ENCODE measurements around the gene TMEM238.

DNA sequence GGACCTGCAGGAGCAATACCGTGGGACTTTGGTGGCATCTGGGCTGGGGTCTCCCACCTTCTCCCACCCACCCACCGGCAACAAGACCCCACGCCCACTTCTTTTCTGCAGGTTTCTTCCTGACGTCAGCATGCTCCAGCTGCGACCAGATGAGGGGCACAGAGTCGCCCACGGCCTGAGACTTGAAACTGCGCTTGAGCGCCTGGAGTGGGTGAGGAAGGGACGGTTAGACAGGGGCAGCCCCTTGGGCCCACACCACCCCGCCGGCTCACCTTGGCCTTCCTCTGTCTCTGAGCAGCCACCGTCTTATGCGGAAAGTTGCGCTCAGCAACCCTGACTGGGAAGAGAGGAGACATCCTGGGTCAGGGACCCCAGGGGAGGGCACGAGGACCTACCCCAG, 23.2 kb downstream of the TMEM238 start:
- TF ChIP-seq, protein P1, sequence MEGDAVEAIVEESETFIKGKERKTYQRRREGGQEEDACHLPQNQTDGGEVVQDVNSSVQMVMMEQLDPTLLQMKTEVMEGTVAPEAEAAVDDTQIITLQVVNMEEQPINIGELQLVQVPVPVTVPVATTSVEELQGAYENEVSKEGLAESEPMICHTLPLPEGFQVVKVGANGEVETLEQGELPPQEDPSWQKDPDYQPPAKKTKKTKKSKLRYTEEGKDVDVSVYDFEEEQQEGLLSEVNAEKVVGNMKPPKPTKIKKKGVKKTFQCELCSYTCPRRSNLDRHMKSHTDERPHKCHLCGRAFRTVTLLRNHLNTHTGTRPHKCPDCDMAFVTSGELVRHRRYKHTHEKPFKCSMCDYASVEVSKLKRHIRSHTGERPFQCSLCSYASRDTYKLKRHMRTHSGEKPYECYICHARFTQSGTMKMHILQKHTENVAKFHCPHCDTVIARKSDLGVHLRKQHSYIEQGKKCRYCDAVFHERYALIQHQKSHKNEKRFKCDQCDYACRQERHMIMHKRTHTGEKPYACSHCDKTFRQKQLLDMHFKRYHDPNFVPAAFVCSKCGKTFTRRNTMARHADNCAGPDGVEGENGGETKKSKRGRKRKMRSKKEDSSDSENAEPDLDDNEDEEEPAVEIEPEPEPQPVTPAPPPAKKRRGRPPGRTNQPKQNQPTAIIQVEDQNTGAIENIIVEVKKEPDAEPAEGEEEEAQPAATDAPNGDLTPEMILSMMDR (IDR thresholded peaks at IDR 0.05): no peak
- no peak for TF ChIP-seq POLR2A (IDR thresholded peaks at IDR 0.05)

All from adrenal gland (tissue), 5 donors.